Cardiac muscle cell (in vitro differentiated cells and primary cell): ENCODE measurements around the gene GRIN3A. TPM values are rescaled to one million over a fixed set of nuclear protein-coding genes. Genes with fewer than 3 reads are reported as not detected.
"Not testable (repeated sequence)": the region's sequence is repeated elsewhere in the genome, so short reads cannot be mapped to it uniquely, and the experiment has no call there.

Source experiments
- DNase-seq, 2 donors: peaks; one replicate each; pipeline versions ENCODE4 v3.0.0 to v3.0.0-alpha.2; 2010 to 2017; ENCODE audit warnings: low read depth in 1 of 2, low spot score in 1 of 2
- H3K27ac ChIP-seq: fragments of 200-600 bp; sonication (generic); 2 replicates; pipeline ENCODE4 v1.5.1; 2016
- H3K27me3 ChIP-seq: fragments of 200-600 bp; sonication (generic); 2 replicates; pipeline ENCODE4 v1.6.0; 2016; ENCODE audit warnings: control low read depth
- H3K36me3 ChIP-seq: fragments of 200-600 bp; sonication (generic); 2 replicates; pipeline ENCODE4 v1.5.1; 2016; ENCODE audit warnings: control low read depth
- H3K4me1 ChIP-seq: fragments of 200-600 bp; sonication (generic); 2 replicates; pipeline ENCODE4 v1.8.1; 2017; ENCODE audit warnings: low read depth, mild to moderate bottlenecking, mixed run types
- H3K4me3 ChIP-seq: fragments of 200-600 bp; sonication (generic); 2 replicates; pipeline ENCODE4 v1.5.1; 2016; ENCODE audit warnings: mild to moderate bottlenecking
- H3K9me3 ChIP-seq: fragments of 200-600 bp; sonication (generic); 2 replicates; pipeline ENCODE4 v1.5.1; 2017; ENCODE audit warnings: low read depth, mild to moderate bottlenecking, control low read depth
- polyA plus RNA-seq: library from polyadenylated mRNA; unstranded; fragments of >200 nt; fragmentation: Nextera tagmentation; extraction: Ambion mirVana; gene quantifications from 2 replicates; pipeline ENCODE4 v1.2.1, GENCODE V29; 2016
- total RNA-seq: library from RNA; depleted of rRNA; stranded (reverse); fragments of >200 nt; gene quantifications from 2 replicates; pipeline ENCODE4 v1.2.3, GENCODE V29; 2016
- TF ChIP-seq, protein P1 (sequence below): IDR thresholded peaks from 2 replicates; pipeline ENCODE4 v1.5.1; 2012; ENCODE audit warnings: low read depth, mild to moderate bottlenecking, low read length

The GRIN3A gene
- total and polyA plus RNA-seq, 2 experiments from 2014 or later: not detected

DNA sequence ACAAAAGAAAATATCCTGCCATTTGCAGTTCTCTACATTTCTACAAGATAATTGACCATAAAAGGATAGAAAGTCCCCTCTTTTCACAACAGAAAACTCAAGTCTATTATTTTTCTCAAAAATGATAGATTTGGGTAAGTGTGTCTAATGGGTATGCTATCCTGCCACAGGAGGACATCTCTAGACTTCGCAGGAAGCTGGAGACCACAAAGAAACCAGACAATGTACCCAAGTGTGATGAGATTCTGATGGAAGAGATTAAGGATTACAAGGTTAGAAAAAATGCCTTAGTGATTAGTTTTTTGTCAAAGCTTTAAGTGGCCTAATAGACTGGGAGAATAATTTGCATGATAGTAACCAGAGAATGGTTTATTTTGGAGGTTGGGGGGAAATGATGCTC lies 176.7 kb downstream of the GRIN3A start:
- no peak for DNase-seq
- H3K9me3 ChIP-seq: no peaks in the 10 kb centered on the region
- no peaks in the 10 kb centered on the region for H3K4me1 ChIP-seq
- no peak overlapping the region for H3K4me3 ChIP-seq
- TF ChIP-seq, protein P1, sequence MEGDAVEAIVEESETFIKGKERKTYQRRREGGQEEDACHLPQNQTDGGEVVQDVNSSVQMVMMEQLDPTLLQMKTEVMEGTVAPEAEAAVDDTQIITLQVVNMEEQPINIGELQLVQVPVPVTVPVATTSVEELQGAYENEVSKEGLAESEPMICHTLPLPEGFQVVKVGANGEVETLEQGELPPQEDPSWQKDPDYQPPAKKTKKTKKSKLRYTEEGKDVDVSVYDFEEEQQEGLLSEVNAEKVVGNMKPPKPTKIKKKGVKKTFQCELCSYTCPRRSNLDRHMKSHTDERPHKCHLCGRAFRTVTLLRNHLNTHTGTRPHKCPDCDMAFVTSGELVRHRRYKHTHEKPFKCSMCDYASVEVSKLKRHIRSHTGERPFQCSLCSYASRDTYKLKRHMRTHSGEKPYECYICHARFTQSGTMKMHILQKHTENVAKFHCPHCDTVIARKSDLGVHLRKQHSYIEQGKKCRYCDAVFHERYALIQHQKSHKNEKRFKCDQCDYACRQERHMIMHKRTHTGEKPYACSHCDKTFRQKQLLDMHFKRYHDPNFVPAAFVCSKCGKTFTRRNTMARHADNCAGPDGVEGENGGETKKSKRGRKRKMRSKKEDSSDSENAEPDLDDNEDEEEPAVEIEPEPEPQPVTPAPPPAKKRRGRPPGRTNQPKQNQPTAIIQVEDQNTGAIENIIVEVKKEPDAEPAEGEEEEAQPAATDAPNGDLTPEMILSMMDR: no peak
- H3K36me3 ChIP-seq: peaks cover 40% of the 10 kb centered on the region
- no peak overlapping the region for H3K27ac ChIP-seq
- H3K27me3 ChIP-seq: no peaks in the 10 kb centered on the region

DNA sequence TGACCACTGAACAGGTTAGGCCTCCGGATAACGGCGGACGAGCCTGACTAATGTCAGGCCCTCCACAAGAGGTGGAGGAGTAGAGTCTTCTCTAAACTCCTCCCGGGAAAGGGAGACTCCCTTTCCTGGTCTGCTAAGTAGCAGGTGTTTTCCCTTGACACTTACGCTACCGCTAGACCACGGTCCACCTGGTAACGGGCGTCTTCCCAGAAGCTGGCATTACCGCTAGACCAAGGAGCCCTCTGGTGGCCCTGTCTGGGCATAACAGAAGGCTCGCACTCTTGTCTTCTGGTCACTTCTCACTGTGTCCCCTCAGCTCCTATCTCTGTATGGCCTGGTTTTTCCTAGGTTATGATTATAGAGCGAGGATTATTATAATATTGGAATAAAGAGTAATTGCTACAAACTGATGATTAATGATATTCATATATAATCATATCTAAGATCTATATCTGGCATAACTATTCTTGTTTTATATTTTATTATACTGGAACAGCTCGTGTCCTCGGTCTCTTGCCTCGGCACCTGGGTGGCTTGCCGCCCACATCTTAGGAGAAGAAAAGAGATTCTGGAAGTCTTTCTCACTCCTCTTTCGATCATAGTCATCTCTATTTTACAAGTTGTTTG lies 188.9 kb downstream of the GRIN3A start:
- not testable (repeated sequence) for H3K9me3 ChIP-seq, H3K4me1 ChIP-seq, H3K27ac ChIP-seq, H3K4me3 ChIP-seq, H3K27me3 ChIP-seq, DNase-seq
- TF ChIP-seq, protein P1: peak; percentile 22
- H3K36me3 ChIP-seq: peaks cover 69% of the 10 kb centered on the region

DNA sequence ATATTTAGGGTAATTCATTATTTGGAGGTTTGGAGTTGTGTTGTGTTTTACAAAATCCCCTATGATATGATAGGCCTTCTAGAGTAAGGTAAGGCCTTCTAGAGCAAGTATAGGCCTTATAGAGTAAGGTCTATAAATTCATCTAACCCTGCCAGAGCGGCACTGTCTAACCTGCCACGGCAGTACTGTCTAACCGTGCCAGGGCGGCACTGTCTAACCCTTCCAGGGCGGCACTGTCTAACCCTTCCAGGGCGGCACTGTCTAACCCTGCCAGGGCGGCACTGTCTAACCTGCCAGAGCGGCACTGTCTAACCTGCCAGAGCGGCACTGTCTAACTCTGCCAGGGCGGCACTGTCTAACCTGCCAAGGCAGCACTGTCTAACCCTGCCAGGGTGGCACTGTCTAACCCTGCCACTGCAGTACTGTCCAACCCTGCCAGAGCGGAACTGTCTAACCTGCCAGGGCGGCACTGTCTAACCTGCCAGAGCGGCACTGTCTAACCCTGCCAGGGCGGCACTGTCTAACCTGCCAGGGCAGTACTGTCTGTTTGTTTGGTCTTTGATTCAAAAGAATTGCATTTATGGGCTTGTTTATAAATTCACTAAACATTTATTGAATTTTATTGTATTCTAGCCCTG lies 195.2 kb downstream of the GRIN3A start:
- DNase-seq: no peak
- no peaks in the 10 kb centered on the region for H3K4me1 ChIP-seq
- H3K4me3 ChIP-seq: no peak overlapping the region
- no peak overlapping the region for H3K27ac ChIP-seq
- no peaks in the 10 kb centered on the region for H3K27me3 ChIP-seq
- peaks cover 52% of the 10 kb centered on the region for H3K36me3 ChIP-seq
- TF ChIP-seq, protein P1: no peak
- no peaks in the 10 kb centered on the region for H3K9me3 ChIP-seq

DNA sequence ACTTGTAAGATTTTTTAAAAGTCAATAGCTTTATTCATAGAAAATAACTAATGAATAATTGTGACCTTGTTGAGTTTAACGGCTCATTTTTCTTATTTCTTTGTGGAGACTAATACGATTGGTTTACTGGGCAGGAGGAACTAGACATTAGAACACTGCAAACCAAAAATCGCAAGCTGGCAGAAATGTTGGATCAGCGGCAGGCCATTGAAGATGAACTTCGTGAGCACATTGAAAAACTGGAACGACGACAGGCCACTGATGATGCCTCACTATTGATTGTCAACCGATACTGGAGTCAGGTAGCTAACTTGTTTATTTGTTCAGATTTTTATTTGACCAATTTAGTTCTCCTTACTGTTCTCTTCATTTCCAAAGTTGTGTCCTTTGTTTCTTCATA lies 198.4 kb downstream of the GRIN3A start:
- H3K4me1 ChIP-seq: no peaks in the 10 kb centered on the region
- H3K27ac ChIP-seq: no peak overlapping the region
- TF ChIP-seq, protein P1: no peak
- peaks cover 39% of the 10 kb centered on the region for H3K36me3 ChIP-seq
- no peak overlapping the region for H3K4me3 ChIP-seq
- no peak for DNase-seq
- no peaks in the 10 kb centered on the region for H3K9me3 ChIP-seq
- no peaks in the 10 kb centered on the region for H3K27me3 ChIP-seq

DNA sequence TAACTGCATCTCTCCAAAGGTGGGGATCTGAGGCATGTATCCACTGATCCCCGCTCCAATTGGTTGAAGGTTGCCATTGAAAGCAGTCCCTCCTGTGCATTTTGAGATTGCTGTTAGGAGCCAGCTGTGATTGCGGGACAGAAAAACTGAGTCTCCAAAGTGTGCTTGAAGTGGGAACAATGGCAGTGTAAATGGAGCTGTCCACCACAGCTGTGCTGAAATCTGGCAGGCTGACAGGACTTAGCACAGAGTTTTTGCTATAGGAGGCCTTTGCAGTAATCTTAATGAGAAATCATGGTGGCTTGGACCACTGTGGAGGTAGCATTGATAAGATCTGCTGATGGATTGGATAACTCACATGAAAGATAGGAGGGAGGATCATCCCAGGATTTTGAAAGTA lies 201.5 kb downstream of the GRIN3A start:
- H3K4me1 ChIP-seq: peaks cover 10% of the 10 kb centered on the region
- TF ChIP-seq, protein P1: no peak
- DNase-seq: peak; percentile 53 to 64
- no peak overlapping the region for H3K27ac ChIP-seq
- H3K27me3 ChIP-seq: no peaks in the 10 kb centered on the region
- H3K36me3 ChIP-seq: peaks cover 32% of the 10 kb centered on the region
- H3K4me3 ChIP-seq: no peak overlapping the region
- H3K9me3 ChIP-seq: no peaks in the 10 kb centered on the region
